Loucy (cell line): ENCODE measurements around the gene ZNF57.

Source experiments
- H2AFZ ChIP-seq: fragments of 200-600 bp; sonication (generic); 2 replicates; pipeline ENCODE4 v1.6.0; 2016; ENCODE audit warnings: antibody characterized with exemption, mild to moderate bottlenecking, low read length, moderate library complexity
- H3F3A ChIP-seq: fragments of 200-600 bp; 2 replicates; pipeline ENCODE4 v1.6.0; 2016; ENCODE audit warnings: antibody characterized with exemption, low read depth, mild to moderate bottlenecking
- H3K27me3 ChIP-seq: fragments of 200-600 bp; sonication (generic); 2 replicates; pipeline ENCODE4 v1.6.1; 2014; ENCODE audit warnings: low read length, mild to moderate bottlenecking; ENCODE audit not compliant: insufficient read depth, poor library complexity, severe bottlenecking
- H3K36me3 ChIP-seq: fragments of 200-600 bp; sonication (generic); 2 replicates; pipeline ENCODE4 v1.6.1; 2016; ENCODE audit warnings: low read length; ENCODE audit not compliant: insufficient read depth
- H3K4me1 ChIP-seq: fragments of 200-600 bp; sonication (generic); 2 replicates; pipeline ENCODE4 v1.5.1; 2014; ENCODE audit warnings: low read length, mild to moderate bottlenecking; ENCODE audit not compliant: insufficient read depth, poor library complexity, severe bottlenecking
- H3K4me2 ChIP-seq: fragments of 200-600 bp; sonication (generic); 2 replicates; pipeline ENCODE4 v1.6.0; 2014; ENCODE audit warnings: antibody characterized with exemption, low read length, low read depth, mild to moderate bottlenecking; ENCODE audit not compliant: poor library complexity, severe bottlenecking
- H3K4me3 ChIP-seq: fragments of 200-600 bp; sonication (generic); 2 replicates; pipeline ENCODE4 v1.5.1; 2014; ENCODE audit warnings: low read length, mild to moderate bottlenecking, mixed read lengths; ENCODE audit not compliant: poor library complexity, severe bottlenecking
- H3K79me2 ChIP-seq: fragments of 200-600 bp; sonication (generic); 2 replicates; pipeline ENCODE4 v1.6.1; 2014; ENCODE audit warnings: low read length; ENCODE audit not compliant: insufficient read depth
- H3K9ac ChIP-seq: fragments of 200-600 bp; sonication (generic); 2 replicates; pipeline ENCODE4 v1.6.0; 2014; ENCODE audit warnings: mild to moderate bottlenecking, low read depth, low read length, moderate library complexity; ENCODE audit not compliant: poor library complexity, severe bottlenecking
- H3K9me2 ChIP-seq: fragments of 200-600 bp; sonication (generic); replicated peaks from 2 replicates; pipeline ENCODE4 v1.6.1; 2016; ENCODE audit warnings: low read depth, low read length, mixed read lengths
- H3K9me3 ChIP-seq: fragments of 200-600 bp; sonication (generic); 2 replicates; pipeline ENCODE4 v1.6.1; 2014; ENCODE audit warnings: mild to moderate bottlenecking, antibody characterized with exemption, low read length, low read depth; ENCODE audit not compliant: insufficient read depth
- H4K20me1 ChIP-seq: fragments of 200-600 bp; sonication (generic); 2 replicates; pipeline ENCODE4 v1.6.0; 2014; ENCODE audit warnings: antibody characterized with exemption, low read length, mild to moderate bottlenecking; ENCODE audit not compliant: insufficient read depth, poor library complexity, severe bottlenecking
- EZH2phosphoT487 ChIP-seq: fragments of 200-600 bp; IDR thresholded peaks from 2 replicates; pipeline ENCODE4 v1.6.1; 2018; ENCODE audit warnings: antibody characterized with exemption, mild to moderate bottlenecking, moderate library complexity, borderline replicate concordance
- TF ChIP-seq, protein P1 (sequence below): fragments of 200-600 bp; sonication (generic); conservative IDR thresholded peaks from 2 replicates; pipeline ENCODE4 v1.5.1; 2014; ENCODE audit warnings: mild to moderate bottlenecking, antibody characterized with exemption, low read length

ZNF57 gene

DNA sequence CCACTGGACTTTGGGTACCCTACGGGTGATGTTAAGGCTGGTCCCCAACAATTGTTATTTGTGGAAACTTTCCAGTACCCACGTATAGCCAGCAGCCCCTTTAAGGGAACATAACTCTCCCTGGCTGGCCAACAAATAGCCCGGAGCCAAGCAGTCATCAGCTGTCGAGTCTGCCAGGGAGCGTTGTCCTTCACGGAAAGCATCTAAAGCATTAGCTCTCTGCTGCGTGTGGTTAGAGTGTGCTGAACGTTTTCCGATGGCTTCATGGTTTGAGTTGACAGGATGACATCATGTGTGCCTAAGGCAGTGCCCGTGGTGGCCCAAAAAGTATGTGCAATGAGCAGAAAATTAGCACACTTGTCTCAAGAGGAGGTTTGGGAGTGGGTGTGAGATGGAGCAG is 36.9 kb upstream of the ZNF57 start:
- no peaks in the 10 kb centered on the region for H3F3A ChIP-seq
- H3K9me2 ChIP-seq = no peaks in the 10 kb centered on the region
- no peak overlapping the region for H3K4me3 ChIP-seq
- no peaks in the 10 kb centered on the region for H3K36me3 ChIP-seq
- H3K79me2 ChIP-seq = no peaks in the 10 kb centered on the region
- H4K20me1 ChIP-seq = no peaks in the 10 kb centered on the region
- H3K27me3 ChIP-seq = no peaks in the 10 kb centered on the region
- no peak overlapping the region for H3K4me2 ChIP-seq
- no peaks in the 10 kb centered on the region for H3K4me1 ChIP-seq
- H2AFZ ChIP-seq = no peak overlapping the region
- no peak overlapping the region for H3K9ac ChIP-seq
- no peaks in the 10 kb centered on the region for H3K9me3 ChIP-seq
- TF ChIP-seq, protein P1, sequence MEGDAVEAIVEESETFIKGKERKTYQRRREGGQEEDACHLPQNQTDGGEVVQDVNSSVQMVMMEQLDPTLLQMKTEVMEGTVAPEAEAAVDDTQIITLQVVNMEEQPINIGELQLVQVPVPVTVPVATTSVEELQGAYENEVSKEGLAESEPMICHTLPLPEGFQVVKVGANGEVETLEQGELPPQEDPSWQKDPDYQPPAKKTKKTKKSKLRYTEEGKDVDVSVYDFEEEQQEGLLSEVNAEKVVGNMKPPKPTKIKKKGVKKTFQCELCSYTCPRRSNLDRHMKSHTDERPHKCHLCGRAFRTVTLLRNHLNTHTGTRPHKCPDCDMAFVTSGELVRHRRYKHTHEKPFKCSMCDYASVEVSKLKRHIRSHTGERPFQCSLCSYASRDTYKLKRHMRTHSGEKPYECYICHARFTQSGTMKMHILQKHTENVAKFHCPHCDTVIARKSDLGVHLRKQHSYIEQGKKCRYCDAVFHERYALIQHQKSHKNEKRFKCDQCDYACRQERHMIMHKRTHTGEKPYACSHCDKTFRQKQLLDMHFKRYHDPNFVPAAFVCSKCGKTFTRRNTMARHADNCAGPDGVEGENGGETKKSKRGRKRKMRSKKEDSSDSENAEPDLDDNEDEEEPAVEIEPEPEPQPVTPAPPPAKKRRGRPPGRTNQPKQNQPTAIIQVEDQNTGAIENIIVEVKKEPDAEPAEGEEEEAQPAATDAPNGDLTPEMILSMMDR = no peak
- no peak for TF ChIP-seq EZH2phosphoT487

DNA sequence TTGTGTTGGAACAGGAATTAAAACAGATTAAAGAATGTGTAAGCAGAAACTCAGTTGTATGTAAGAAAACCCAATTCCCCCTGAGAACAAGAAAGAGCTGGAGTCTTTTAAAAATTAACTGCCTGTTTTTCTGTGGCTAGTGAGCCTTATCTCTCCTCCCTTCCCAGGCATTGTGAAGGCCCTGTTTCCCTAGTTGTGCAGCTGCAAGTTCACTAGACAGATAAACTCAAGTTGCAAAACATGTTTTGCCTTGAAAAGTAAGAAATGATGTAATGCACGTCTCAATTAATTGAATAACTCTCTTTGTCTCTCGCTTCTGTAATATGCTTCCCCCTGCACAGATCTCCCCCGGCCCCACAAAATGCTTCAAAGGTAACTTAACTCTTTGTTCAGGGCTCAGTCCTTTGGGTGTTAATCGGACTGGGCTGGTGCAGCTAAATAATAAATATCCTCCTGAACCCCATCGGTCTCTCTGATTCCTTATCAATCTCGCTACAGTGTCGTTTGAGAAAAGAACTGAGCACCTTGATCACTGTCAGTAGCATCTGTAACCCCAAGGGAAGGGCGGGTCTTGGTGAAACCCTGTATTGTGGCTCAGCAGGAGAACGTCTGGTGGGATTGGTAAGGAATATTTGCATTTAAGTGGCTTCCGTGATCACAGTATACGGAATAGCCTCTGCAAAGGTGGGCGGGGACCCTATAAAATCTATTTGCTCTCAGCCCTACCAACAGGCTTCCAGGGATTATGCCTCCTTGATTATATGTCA is 35.2 kb upstream of the ZNF57 start:
- Histone ChIP-seq H3K4me1 (no peaks in the 10 kb centered on the region), H3K36me3 (no peaks in the 10 kb centered on the region), H4K20me1 (no peaks in the 10 kb centered on the region), H3K4me3 (no peak overlapping the region), H3K79me2 (no peaks in the 10 kb centered on the region), H3K9me2 (no peaks in the 10 kb centered on the region), H2AFZ (no peak overlapping the region), H3K9ac (no peak overlapping the region), H3K27me3 (no peaks in the 10 kb centered on the region), H3K4me2 (no peak overlapping the region), H3F3A (no peaks in the 10 kb centered on the region), H3K9me3 (no peaks in the 10 kb centered on the region)
- TF ChIP-seq, protein P1 = no peak
- TF ChIP-seq EZH2phosphoT487 = no peak

DNA sequence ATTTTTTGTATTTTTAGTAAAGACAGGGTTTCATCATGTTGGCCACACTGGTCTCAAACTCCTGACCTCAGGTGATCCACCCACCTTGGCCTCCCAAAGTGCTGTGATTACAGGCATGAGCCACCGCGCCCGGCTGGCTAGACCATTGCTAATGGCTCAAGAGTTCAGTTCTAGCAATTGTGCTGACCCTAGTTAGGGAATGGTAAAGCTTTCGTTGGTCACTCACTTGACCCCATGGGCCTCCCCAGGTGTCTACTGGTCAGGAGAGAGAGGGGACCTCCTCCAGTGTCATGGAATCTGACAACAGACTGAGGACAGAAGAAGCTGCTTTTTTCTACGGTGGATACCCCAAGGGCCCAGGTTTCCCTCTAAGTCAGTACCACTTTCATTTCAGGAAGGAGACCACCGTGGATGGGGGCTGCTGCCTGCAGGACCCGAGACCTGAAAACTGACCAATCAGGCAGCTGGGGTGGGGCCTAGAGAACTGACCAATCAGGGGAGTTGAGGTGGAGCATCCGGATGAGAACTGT is 34.2 kb upstream of the ZNF57 start:
- H3K4me2 ChIP-seq = no peak overlapping the region
- H3K4me3 ChIP-seq = no peak overlapping the region
- H2AFZ ChIP-seq = no peak overlapping the region
- H3K27me3 ChIP-seq = no peaks in the 10 kb centered on the region
- no peaks in the 10 kb centered on the region for H3K79me2 ChIP-seq
- no peak overlapping the region for H3K9ac ChIP-seq
- H4K20me1 ChIP-seq = no peaks in the 10 kb centered on the region
- no peak for TF ChIP-seq EZH2phosphoT487
- TF ChIP-seq, protein P1 = no peak
- no peaks in the 10 kb centered on the region for H3F3A ChIP-seq
- no peaks in the 10 kb centered on the region for H3K36me3 ChIP-seq
- no peaks in the 10 kb centered on the region for H3K4me1 ChIP-seq
- no peaks in the 10 kb centered on the region for H3K9me3 ChIP-seq
- no peaks in the 10 kb centered on the region for H3K9me2 ChIP-seq
